ENCODE results near the gene ZNRF3.
"Not testable (repeated sequence)": the region's sequence is repeated elsewhere in the genome, so short reads cannot be mapped to it uniquely, and the experiment has no call there.

Gene ZNRF3

GRCh38 chr22:28864878-28865596, 18.3 kb upstream of the ZNRF3 start:
- no peak for DNase-seq
- Histone ChIP-seq H3K36me3 (no peaks in the 10 kb centered on the region), H3K27me3 (ENCODE audit: insufficient read depth, low read depth, severe bottlenecking) (no peaks in the 10 kb centered on the region), H3K4me3 (ENCODE audit: low read depth, low read length) (no peak overlapping the region), H3K9me3 (ENCODE audit: severe bottlenecking) (no peaks in the 10 kb centered on the region), H3K27ac (no peak overlapping the region)
- no peak for TF ChIP-seq CTCF (IDR thresholded peaks at IDR 0.05; ENCODE audit: low read depth, low read length)

GRCh38 chr22:28867191-28867590, 16.2 kb upstream of the ZNRF3 start:
- Histone ChIP-seq H3K4me3 (ENCODE audit: low read depth, low read length) (no peak overlapping the region), H3K36me3 (no peaks in the 10 kb centered on the region), H3K27ac (no peak overlapping the region), H3K9me3 (ENCODE audit: severe bottlenecking) (no peaks in the 10 kb centered on the region), H3K27me3 (ENCODE audit: insufficient read depth, low read depth, severe bottlenecking) (no peaks in the 10 kb centered on the region)
- DNase-seq: no peak
- no peak for TF ChIP-seq CTCF (IDR thresholded peaks at IDR 0.05; ENCODE audit: low read depth, low read length)

- H3K27ac ChIP-seq; H3K36me3 ChIP-seq; DNase-seq; H3K9me3 ChIP-seq (ENCODE audit: severe bottlenecking); H3K27me3 ChIP-seq (ENCODE audit: insufficient read depth, low read depth, severe bottlenecking); H3K4me3 ChIP-seq (ENCODE audit: low read depth, low read length): not testable (repeated sequence)
Measured at GRCh38 chr22:28868389-28868788, 15.0 kb upstream of the ZNRF3 start.

- no peak overlapping the region for H3K4me3 ChIP-seq (ENCODE audit: low read depth, low read length)
- no peak for TF ChIP-seq CTCF (IDR thresholded peaks at IDR 0.05; ENCODE audit: low read depth, low read length)
- no peak for DNase-seq
- no peak overlapping the region for H3K27ac ChIP-seq
- no peaks in the 10 kb centered on the region for H3K36me3 ChIP-seq
- H3K9me3 ChIP-seq (ENCODE audit: severe bottlenecking): no peaks in the 10 kb centered on the region
- no peaks in the 10 kb centered on the region for H3K27me3 ChIP-seq (ENCODE audit: insufficient read depth, low read depth, severe bottlenecking)
Measured at GRCh38 chr22:28869736-28870135, 13.6 kb upstream of the ZNRF3 start.

- Histone ChIP-seq H3K27ac (no peak overlapping the region), H3K9me3 (ENCODE audit: severe bottlenecking) (no peaks in the 10 kb centered on the region), H3K36me3 (no peaks in the 10 kb centered on the region), H3K27me3 (ENCODE audit: insufficient read depth, low read depth, severe bottlenecking) (no peaks in the 10 kb centered on the region), H3K4me3 (ENCODE audit: low read depth, low read length) (no peak overlapping the region)
- no peak for TF ChIP-seq CTCF (IDR thresholded peaks at IDR 0.05; ENCODE audit: low read depth, low read length)
- DNase-seq: no peak
Measured at GRCh38 chr22:28873183-28873963, 10.0 kb upstream of the ZNRF3 start.

- H3K36me3 ChIP-seq: no peaks in the 10 kb centered on the region
- H3K9me3 ChIP-seq (ENCODE audit: severe bottlenecking): no peaks in the 10 kb centered on the region
- no peak overlapping the region for H3K27ac ChIP-seq
- DNase-seq: no peak
- no peak overlapping the region for H3K4me3 ChIP-seq (ENCODE audit: low read depth, low read length)
- TF ChIP-seq CTCF (IDR thresholded peaks at IDR 0.05; ENCODE audit: low read depth, low read length): no peak
- no peaks in the 10 kb centered on the region for H3K27me3 ChIP-seq (ENCODE audit: insufficient read depth, low read depth, severe bottlenecking)
Measured at GRCh38 chr22:28874061-28874460, 9.3 kb upstream of the ZNRF3 start.
